Mesenchymal stem cell (in vitro differentiated cells and primary cell): Measurements from ENCODE around the gene PRMT1.

Source experiments
- DNase-seq: peaks from one replicate; pipeline ENCODE4 v3.0.0-alpha.2; 2013
- H2AFZ ChIP-seq: one replicate; pipeline ENCODE4 v1.6.1; 2013; ENCODE audit warnings: low read depth, mild to moderate bottlenecking, control low read depth, inconsistent platforms, low read length, moderate library complexity
- H2AK5ac ChIP-seq: 2 replicates; pipeline ENCODE4 v1.6.1; 2013; ENCODE audit warnings: low read length, moderate library complexity, mild to moderate bottlenecking, inconsistent platforms; ENCODE audit not compliant: severe bottlenecking
- H2BK120ac ChIP-seq: one replicate; pipeline ENCODE4 v1.6.1; 2013; ENCODE audit warnings: low read depth, mild to moderate bottlenecking, inconsistent platforms, low read length, moderate library complexity
- H2BK12ac ChIP-seq, 2 experiments: one replicate each; pipeline ENCODE4 v1.6.1; 2013; ENCODE audit warnings: inconsistent platforms in 2 of 2, low read length in 2 of 2, mild to moderate bottlenecking in 2 of 2, moderate library complexity in 2 of 2, control low read depth in 1 of 2
- H2BK15ac ChIP-seq: one replicate; pipeline ENCODE4 v1.6.1; 2013; ENCODE audit warnings: mild to moderate bottlenecking, low read depth, inconsistent platforms; ENCODE audit not compliant: poor library complexity, severe bottlenecking
- H2BK5ac ChIP-seq: 2 replicates; pipeline ENCODE4 v1.6.1; 2013; ENCODE audit warnings: low read depth, mild to moderate bottlenecking, low read length, control low read depth, inconsistent platforms; ENCODE audit not compliant: poor library complexity, severe bottlenecking
- H3K14ac ChIP-seq, 2 experiments: one replicate each; pipeline ENCODE4 v1.6.1; 2013; ENCODE audit warnings: inconsistent platforms in 2 of 2, low read length in 2 of 2, control low read depth in 1 of 2, mild to moderate bottlenecking in 1 of 2, moderate library complexity in 1 of 2
- H3K18ac ChIP-seq, 2 experiments: one replicate each; pipeline ENCODE4 v1.6.1; 2013; ENCODE audit warnings: inconsistent platforms in 2 of 2, low read length in 2 of 2, control low read depth in 1 of 2, low read depth in 1 of 2, mild to moderate bottlenecking in 1 of 2
- H3K23ac ChIP-seq, 2 experiments: one replicate each; pipeline ENCODE4 v1.6.1; 2013; ENCODE audit warnings: inconsistent platforms in 2 of 2, low read length in 2 of 2, mild to moderate bottlenecking in 2 of 2, moderate library complexity in 2 of 2, control low read depth in 1 of 2
- H3K27ac ChIP-seq: 2 replicates; pipeline ENCODE4 v1.5.1; 2013; ENCODE audit warnings: mild to moderate bottlenecking, moderate library complexity, low read length, control low read depth, inconsistent platforms; ENCODE audit not compliant: poor library complexity, severe bottlenecking
- H3K27me3 ChIP-seq, 2 experiments: 2 replicates each; pipeline versions ENCODE4 v1.6.1 to v1.7.0; 2013; ENCODE audit warnings: low read length in 2 of 2, mild to moderate bottlenecking in 2 of 2, moderate library complexity in 2 of 2, control low read depth in 1 of 2, inconsistent platforms in 1 of 2; ENCODE audit not compliant: control insufficient read depth in 1 of 2, insufficient read depth in 1 of 2
- H3K36me3 ChIP-seq, 2 experiments: 2 replicates each; pipeline versions ENCODE4 v1.6.1 to v1.7.0; 2013; ENCODE audit warnings: low read length in 2 of 2, control low read depth in 1 of 2, inconsistent platforms in 1 of 2, low read depth in 1 of 2, mild to moderate bottlenecking in 1 of 2; ENCODE audit not compliant: insufficient read depth in 2 of 2, control insufficient read depth in 1 of 2
- H3K4ac ChIP-seq, 2 experiments: one replicate each; pipeline ENCODE4 v1.6.1; 2013; ENCODE audit warnings: inconsistent platforms in 2 of 2, low read length in 2 of 2, mild to moderate bottlenecking in 2 of 2, moderate library complexity in 2 of 2, control low read depth in 1 of 2, low read depth in 1 of 2
- H3K4me1 ChIP-seq: 2 replicates; pipeline ENCODE4 v1.6.1; 2013; ENCODE audit warnings: low read depth, low read length, control low read depth; ENCODE audit not compliant: control insufficient read depth, insufficient read depth
- H3K4me2 ChIP-seq: 2 replicates; pipeline ENCODE4 v1.6.1; 2013; ENCODE audit warnings: low read length, mild to moderate bottlenecking, inconsistent platforms; ENCODE audit not compliant: poor library complexity, severe bottlenecking
- H3K4me3 ChIP-seq, 2 experiments: 2 replicates each; pipeline versions ENCODE4 v1.5.1 to v1.7.0; 2013; ENCODE audit warnings: low read length in 2 of 2, mild to moderate bottlenecking in 2 of 2, control low read depth in 1 of 2, low read depth in 1 of 2; ENCODE audit not compliant: insufficient read depth in 1 of 2
- H3K79me1 ChIP-seq: replicated peaks from 2 replicates; pipeline ENCODE4 v1.6.1; 2013; ENCODE audit warnings: mild to moderate bottlenecking, control low read depth, low read length, inconsistent platforms; ENCODE audit not compliant: poor library complexity, severe bottlenecking
- H3K9ac ChIP-seq: 2 replicates; pipeline ENCODE4 v1.7.0; 2013; ENCODE audit warnings: mild to moderate bottlenecking, low read length, moderate library complexity
- H3K9me3 ChIP-seq: 2 replicates; pipeline ENCODE4 v1.7.0; 2013; ENCODE audit warnings: mild to moderate bottlenecking, low read length; ENCODE audit not compliant: control insufficient read depth
- H4K8ac ChIP-seq: one replicate; pipeline ENCODE4 v1.6.1; 2013; ENCODE audit warnings: inconsistent platforms, mild to moderate bottlenecking, low read length, moderate library complexity
- H4K91ac ChIP-seq: one replicate; pipeline ENCODE4 v1.6.1; 2013; ENCODE audit warnings: mild to moderate bottlenecking, low read length, inconsistent platforms
- WGBS: methylation state at CpG from one replicate; pipeline ENCODE4 v1.1.7; 2013; ENCODE audit warnings: mixed read lengths; 5-methylcytosine and 5-hydroxymethylcytosine counted together

PRMT1 gene

DNA sequence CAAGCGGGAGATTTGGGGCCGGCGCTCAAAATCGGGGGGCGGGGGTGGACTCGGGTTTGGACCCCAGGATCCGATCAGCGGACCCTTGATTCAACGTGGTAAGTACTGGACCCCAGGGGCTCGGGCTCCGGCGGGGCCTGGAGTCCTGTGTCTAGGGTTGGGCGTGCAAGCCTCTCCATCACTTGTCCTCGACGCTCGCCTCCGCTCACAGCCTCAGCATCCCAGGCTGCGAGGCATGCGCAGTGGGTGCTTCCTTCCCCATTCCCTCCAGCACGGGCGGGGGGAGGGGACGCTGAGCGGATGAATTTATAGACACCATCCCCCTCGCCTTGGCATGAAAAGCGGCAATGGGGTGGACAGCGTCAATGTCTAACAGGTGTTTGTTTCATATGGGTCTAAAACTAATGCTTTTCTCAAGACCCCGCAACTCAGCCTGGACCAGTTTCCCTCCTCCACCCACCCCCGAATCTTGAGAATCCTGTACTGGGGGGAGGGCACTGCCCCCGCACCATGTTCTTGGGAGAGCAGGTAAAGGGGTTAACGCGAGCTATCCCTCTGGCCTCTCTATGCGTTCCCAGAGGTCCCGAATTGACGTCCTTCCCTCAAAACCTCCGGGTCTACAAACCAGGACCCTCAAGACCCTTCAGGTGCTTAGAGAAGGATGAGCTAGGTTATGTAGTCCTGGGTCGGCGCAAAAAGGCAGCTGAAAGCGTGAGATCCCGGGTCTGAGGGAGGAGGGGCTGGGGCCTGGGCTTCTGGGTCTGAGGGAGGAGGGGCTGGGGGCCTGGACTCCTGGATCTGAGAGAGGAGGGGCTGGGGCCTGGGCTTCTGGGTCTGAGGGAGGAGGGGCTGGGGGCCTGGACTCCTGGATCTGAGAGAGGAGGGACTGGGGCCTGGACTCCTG lies 14.4 kb downstream of the PRMT1 start:
- Histone ChIP-seq H2BK5ac (no peak overlapping the region), H4K91ac (no peak overlapping the region), H3K4me2 (peak overlapping the region; percentile 78), H3K23ac (no peak overlapping the region), H3K27ac (no peak overlapping the region), H3K18ac (peak overlapping the region in 1 of 2 experiments; percentile 48), H2BK12ac (no peak overlapping the region), H3K36me3 (peaks cover 11 to 30% of the 10 kb centered on the region in 2 experiments), H3K4me3 (peak overlapping the region; percentile 51 to 91), H4K8ac (peak overlapping the region; percentile 74), H3K4ac (peak overlapping the region in 1 of 2 experiments; percentile 86), H2BK15ac (no peak overlapping the region), H3K9ac (peak overlapping the region; percentile 84), H3K79me1 (peaks cover 13% of the 10 kb centered on the region), H2AK5ac (no peak overlapping the region), H3K4me1 (peaks cover 21% of the 10 kb centered on the region), H2BK120ac (no peak overlapping the region), H3K27me3 (no peaks in the 10 kb centered on the region), H3K9me3 (no peaks in the 10 kb centered on the region), H2AFZ (peak overlapping the region; percentile 29), H3K14ac (no peak overlapping the region)
- WGBS, result 13% methylated on average over 30 of the region's 39 CpGs
- peak; percentile 74 for DNase-seq

DNA sequence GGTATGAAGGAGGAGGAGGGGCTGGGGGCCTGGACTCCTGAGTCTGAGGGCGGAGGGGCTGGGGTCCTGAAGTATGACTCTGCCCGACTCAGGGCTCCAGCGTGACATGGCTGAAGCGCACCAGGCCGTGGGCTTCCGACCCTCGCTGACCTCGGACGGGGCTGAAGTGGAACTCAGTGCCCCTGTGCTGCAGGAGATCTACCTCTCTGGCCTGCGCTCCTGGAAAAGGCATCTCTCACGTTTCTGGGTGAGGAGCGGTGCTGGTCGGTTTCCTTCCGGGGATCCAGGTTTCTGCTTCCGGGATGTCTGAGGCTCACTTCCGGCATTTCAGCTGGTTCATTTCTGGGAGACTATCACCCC lies 15.1 kb downstream of the PRMT1 start:
- Histone ChIP-seq H3K4me2 (no peak overlapping the region), H2BK5ac (no peak overlapping the region), H3K9me3 (no peaks in the 10 kb centered on the region), H2BK120ac (no peak overlapping the region), H3K23ac (no peak overlapping the region), H3K18ac (no peak overlapping the region), H3K4me3 (peak overlapping the region in 1 of 2 experiments; percentile 91), H2BK15ac (no peak overlapping the region), H3K36me3 (peaks cover 11 to 26% of the 10 kb centered on the region in 2 experiments), H3K9ac (no peak overlapping the region), H4K8ac (peak overlapping the region; percentile 56), H3K27me3 (no peaks in the 10 kb centered on the region), H3K4me1 (peaks cover 21% of the 10 kb centered on the region), H4K91ac (peak overlapping the region; percentile 43), H3K14ac (no peak overlapping the region), H3K4ac (no peak overlapping the region), H2BK12ac (peak overlapping the region in 1 of 2 experiments; percentile 2), H2AFZ (no peak overlapping the region), H3K27ac (no peak overlapping the region), H2AK5ac (no peak overlapping the region), H3K79me1 (peaks cover 9% of the 10 kb centered on the region)
- 86% methylated on average over 16 of the region's 16 CpGs for WGBS
- DNase-seq, result no peak

GRCh38 chr19:49696115-49696514 lies 19.0 kb downstream of the PRMT1 start:
- H3K79me1 ChIP-seq, result peaks cover 4% of the 10 kb centered on the region
- no peak overlapping the region for H3K4me2 ChIP-seq
- no peaks in the 10 kb centered on the region for H3K27me3 ChIP-seq
- H2BK12ac ChIP-seq, result no peak overlapping the region
- H2AK5ac ChIP-seq, result no peak overlapping the region
- no peak overlapping the region for H4K8ac ChIP-seq
- no peak overlapping the region for H3K18ac ChIP-seq
- no peak overlapping the region for H3K23ac ChIP-seq
- no peaks in the 10 kb centered on the region for H3K9me3 ChIP-seq
- no peak overlapping the region for H2BK15ac ChIP-seq
- peaks cover 7% of the 10 kb centered on the region for H3K4me1 ChIP-seq
- no peak overlapping the region for H3K4ac ChIP-seq
- WGBS, result 98% methylated on average over 4 of the region's 6 CpGs
- no peak for DNase-seq
- H4K91ac ChIP-seq, result no peak overlapping the region
- no peak overlapping the region for H3K14ac ChIP-seq
- no peak overlapping the region for H2AFZ ChIP-seq
- peaks cover 8 to 17% of the 10 kb centered on the region in 2 experiments for H3K36me3 ChIP-seq
- H3K9ac ChIP-seq, result no peak overlapping the region
- H2BK5ac ChIP-seq, result no peak overlapping the region
- H2BK120ac ChIP-seq, result no peak overlapping the region
- H3K4me3 ChIP-seq, result no peak overlapping the region
- no peak overlapping the region for H3K27ac ChIP-seq

DNA sequence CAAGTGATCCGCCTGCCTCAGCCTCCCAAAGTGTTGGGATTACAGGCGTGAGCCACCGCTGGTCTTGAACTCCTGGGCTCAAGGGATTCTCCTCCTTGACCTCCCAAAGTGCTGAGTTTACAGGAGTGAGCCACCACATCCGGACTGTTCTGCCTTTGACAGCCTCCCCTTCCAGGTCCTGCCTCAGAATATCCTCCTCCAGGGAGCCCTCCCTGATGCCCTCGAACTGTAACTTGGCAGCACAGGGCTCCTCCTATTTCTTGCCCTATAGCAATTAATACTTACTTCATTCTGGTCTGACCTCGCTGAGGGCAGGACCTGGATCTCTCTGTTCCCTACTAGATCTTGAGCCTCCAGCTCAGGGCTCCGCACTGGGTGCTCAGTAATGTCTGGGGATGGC lies 19.8 kb downstream of the PRMT1 start:
- H3K18ac ChIP-seq, result no peak overlapping the region
- no peak overlapping the region for H3K4me3 ChIP-seq
- peaks cover 4% of the 10 kb centered on the region for H3K4me1 ChIP-seq
- H3K27me3 ChIP-seq, result no peaks in the 10 kb centered on the region
- WGBS, result 84% methylated on average over 6 of the region's 7 CpGs
- H3K36me3 ChIP-seq, result peaks cover 8 to 22% of the 10 kb centered on the region in 2 experiments
- no peak overlapping the region for H2BK5ac ChIP-seq
- H2BK15ac ChIP-seq, result no peak overlapping the region
- H3K27ac ChIP-seq, result no peak overlapping the region
- H3K79me1 ChIP-seq, result peaks cover 4% of the 10 kb centered on the region
- H3K23ac ChIP-seq, result no peak overlapping the region
- DNase-seq, result no peak
- H4K91ac ChIP-seq, result no peak overlapping the region
- H3K4me2 ChIP-seq, result no peak overlapping the region
- H2BK120ac ChIP-seq, result no peak overlapping the region
- H3K4ac ChIP-seq, result no peak overlapping the region
- H3K9ac ChIP-seq, result no peak overlapping the region
- no peak overlapping the region for H4K8ac ChIP-seq
- no peak overlapping the region for H3K14ac ChIP-seq
- H2AK5ac ChIP-seq, result no peak overlapping the region
- no peak overlapping the region for H2BK12ac ChIP-seq
- no peak overlapping the region for H2AFZ ChIP-seq
- no peaks in the 10 kb centered on the region for H3K9me3 ChIP-seq
